H1 (cell line): ENCODE results near the gene PRR36. TPM values are rescaled to one million over a fixed set of nuclear protein-coding genes. Genes with fewer than 3 reads are reported as not detected.

ENCODE experiments used
- SIN3A ChIP-seq, 2 experiments: IDR thresholded peaks in 1 of 2; conservative IDR thresholded peaks in 1 of 2; 2 replicates each; pipeline ENCODE4 v1.6.1; 2011 to 2012; ENCODE audit warnings: low read length in 2 of 2, improper control_type of control experiment in 1 of 2, low read depth in 1 of 2, mild to moderate bottlenecking in 1 of 2
- polyA plus RNA-seq, 7 experiments: library from polyadenylated mRNA; depleted of rRNA in 3 of 7; stranded (reverse) in 5 of 7; unstranded in 2 of 7; fragments of >200 nt in 5 of 7; fragments of 200-250 nt in 2 of 7; gene quantifications; 1 replicate in 5 of 7; 2 replicates in 1 of 7; 4 replicates in 1 of 7; pipeline versions ENCODE4 v1.2.1 to v1.2.3, GENCODE V29; 2011 to 2013; ENCODE audit warnings: missing spikeins in 2 of 7, mixed read lengths in 2 of 7
- total RNA-seq: library from RNA; stranded (reverse); fragmentation: NEBNext Ultra II Directional; extraction: Animal tissue kit (Norgen Biotek cat#: 25700); gene quantifications from 2 replicates; pipeline ENCODE4 v1.2.1, GENCODE V29; 2021

The PRR36 gene
- total and polyA plus RNA-seq, 2 of the 8 experiments (the other 6 are each of a cell fraction or from before 2014, with no cell fraction given), result 1.6 to 23.9 TPM

DNA sequence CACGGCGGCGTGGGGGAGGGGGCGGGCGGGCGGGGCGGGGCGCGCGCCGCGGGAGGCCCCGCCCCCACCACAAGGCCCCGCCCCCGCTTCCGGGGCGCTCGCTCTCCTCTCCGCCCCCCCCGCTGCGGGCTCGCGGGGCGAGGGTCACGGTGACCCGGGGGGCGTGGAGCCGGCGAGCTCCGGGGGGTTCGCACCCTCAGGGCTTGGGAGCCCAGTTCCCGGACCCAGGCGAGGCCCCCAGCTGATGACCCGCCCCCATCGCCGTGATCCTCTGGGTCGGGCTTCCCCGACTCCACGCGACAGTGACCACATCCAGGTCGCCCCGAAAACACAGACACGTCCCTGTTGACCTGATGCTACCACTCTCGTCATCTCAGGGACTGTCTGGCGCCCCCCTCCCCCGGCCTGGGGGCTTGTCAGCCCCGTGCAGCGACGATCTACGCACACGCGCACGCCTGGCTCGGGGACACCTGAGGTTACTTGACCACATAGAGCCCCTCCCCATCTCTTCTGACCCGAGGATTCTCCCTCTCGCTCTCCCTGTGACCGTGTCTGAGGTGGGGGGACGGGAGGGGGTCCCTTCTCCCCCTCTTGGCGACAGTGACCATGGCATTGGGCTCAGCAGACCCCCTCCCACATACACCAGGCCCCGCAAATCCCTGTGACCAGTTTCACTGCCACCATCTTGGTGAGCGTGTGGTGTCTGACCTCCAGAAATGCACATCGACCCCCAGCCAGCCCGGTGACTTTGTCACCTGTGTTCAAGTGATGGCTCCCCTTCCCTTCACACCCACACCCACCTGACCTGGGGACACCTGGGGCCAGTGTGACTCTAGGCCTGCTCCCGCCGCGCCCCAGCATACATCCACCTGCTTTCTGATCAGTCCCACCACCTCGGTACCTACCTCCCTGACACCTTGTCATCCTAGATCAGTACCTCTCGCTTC is 30.2 kb upstream of the PRR36 start (continued):
- TF ChIP-seq SIN3A (conservative IDR thresholded peaks at IDR 0.05 in 1 of 2, IDR thresholded peaks at IDR 0.05 in 1 of 2; ENCODE audit: low read depth in 1 of 2, low read length in 2 of 2), result 0 out of 4 replicates have a peak, but pooled peaks of 1 of the 2 experiments have one; percentile 60
- TF ChIP-seq, all 59 proteins: peak for 4
